Fibroblast of skin of back (primary cell): Measurements from ENCODE around the gene PPP2R5A.
"Not testable (repeated sequence)": the region's sequence is repeated elsewhere in the genome, so short reads cannot be mapped to it uniquely, and the experiment has no call there.

Experiments
- DNase-seq: peaks from one replicate; pipeline ENCODE4 v3.0.0-alpha.2; 2013

Gene PPP2R5A

GRCh38 chr1:212269306-212269705, 15.9 kb upstream of the PPP2R5A start:
- peak; percentile 17 for DNase-seq

- no peak for DNase-seq
Observed at GRCh38 chr1:212270564-212270963, 14.6 kb upstream of the PPP2R5A start.

- DNase-seq: no peak
Observed at GRCh38 chr1:212271234-212271633, 14.0 kb upstream of the PPP2R5A start.

GRCh38 chr1:212271823-212272485, 13.3 kb upstream of the PPP2R5A start:
- DNase-seq: no peak

DNA sequence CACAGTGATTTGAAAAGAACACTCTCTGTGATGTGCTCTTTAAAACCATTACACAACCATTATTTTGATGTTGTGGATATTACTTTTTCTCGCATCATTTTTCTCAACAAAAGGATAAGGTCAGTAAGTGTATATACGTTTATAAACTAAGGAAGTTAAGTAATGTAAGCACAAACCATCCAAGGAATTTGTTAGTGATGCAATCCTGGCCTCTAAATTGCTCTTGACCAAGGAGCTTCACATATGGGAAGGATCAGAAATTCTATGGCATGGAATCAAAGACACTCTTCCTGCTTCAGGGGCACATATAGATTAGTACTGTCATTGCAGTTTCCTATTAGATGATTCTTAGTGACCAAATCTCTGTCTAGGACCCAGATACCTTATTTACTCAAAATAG, 3.6 kb upstream of the PPP2R5A start:
- peak; percentile 50 for DNase-seq

GRCh38 chr1:212283741-212284140, 1.5 kb upstream of the PPP2R5A start:
- no peak for DNase-seq

- DNase-seq: peak; percentile 9
Observed at GRCh38 chr1:212284332-212284743, 872 bp upstream of the PPP2R5A start.

GRCh38 chr1:212285685-212286555, 710 bp downstream of the PPP2R5A start:
- peak; percentile 57 for DNase-seq

DNA sequence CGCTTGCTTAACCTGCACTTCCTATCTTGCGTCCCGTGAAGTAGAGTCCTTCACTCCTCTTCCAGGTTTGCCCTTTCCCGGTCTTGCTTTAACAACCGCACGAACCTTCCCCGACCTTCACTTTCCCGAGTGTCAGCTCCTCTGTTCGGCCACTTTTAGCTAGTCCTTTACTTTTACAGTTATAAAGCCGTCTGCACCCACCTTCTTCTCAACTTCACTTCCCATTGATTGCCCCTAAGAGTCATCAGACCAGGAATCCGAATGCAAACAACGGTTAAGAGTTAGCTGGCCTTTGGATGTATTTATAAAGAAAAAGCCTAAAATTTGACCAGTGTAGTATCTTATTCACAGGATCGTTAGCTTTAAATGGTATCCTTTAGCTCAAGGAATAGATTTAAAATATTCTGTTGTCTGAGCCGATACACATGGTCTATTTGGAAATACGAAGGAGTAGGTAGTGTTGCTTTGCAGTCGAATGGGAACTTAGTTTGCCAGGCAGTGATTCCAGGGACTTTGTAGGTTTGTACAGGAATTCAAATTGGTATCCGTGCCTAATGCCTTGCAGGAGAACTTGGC, 1.4 kb downstream of the PPP2R5A start:
- DNase-seq: peak; percentile 7

DNA sequence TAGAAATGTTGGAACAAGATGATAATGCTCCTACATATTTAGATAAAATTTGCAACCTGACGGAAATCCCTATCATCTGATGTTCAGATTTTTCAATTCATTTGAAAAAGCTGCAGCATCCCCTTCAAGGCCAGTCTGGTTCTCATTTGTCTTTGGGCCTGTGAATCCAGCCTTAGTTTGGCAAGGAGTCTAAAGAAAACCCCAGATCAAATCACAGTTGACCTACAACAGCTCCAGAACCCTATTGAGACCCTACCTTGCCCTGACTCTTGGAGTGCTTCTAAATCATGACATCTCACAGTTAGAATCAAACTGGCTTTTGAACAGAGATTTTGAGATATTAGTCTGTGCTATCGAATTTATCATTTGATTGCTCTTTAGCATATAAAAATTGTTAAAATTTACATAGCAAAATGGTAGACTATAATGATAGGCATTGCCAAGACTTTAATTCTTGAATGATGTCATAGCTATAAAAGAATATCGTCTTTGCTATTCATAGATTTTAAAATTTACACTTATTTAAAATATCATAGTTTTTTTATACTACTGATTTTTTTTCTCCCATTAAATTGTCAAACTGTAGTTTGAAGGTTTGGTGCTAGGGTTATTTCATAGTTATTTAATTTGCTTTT, 2.2 kb downstream of the PPP2R5A start:
- no peak for DNase-seq

GRCh38 chr1:212287995-212288394, 2.8 kb downstream of the PPP2R5A start:
- not testable (repeated sequence) for DNase-seq

DNA sequence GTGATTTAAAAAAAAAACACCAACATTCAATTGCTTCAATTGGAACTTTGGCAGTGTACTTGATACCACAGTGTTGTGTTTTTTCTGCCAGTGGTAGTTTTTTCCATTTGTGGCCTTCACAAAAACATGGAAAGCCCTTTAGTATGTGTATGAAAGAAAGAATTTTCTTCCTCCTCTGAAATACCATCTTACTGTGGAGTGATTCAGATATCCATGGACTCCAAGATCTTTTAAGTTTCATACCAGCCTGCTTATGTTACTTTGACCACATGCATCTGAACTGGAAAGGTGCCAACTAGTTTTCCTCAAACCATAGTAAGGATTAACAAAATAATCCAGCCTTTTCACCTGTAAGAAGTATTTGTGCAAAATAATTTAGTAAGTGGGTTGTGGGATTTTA, 3.4 kb downstream of the PPP2R5A start:
- peak; percentile 84 for DNase-seq

GRCh38 chr1:212289262-212290077, 4.3 kb downstream of the PPP2R5A start:
- DNase-seq: no peak

DNA sequence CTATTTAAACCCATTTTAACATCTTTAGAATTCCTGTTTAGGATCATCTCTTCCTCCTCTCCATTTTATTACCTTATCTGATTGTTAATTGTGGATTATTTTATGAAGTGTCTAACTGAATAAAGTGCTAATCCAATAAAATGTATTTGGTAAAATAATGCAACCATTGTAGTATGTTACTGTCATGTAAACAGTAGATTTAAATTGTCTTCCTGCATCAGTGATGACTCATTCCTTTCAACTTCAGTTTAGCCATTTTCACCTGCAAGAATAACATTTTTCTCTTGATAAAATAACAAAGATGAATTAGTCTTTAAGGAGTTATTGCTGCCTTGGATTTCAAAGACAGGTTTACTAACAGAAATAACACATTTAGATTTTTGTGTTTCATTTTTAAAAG, 5.4 kb downstream of the PPP2R5A start:
- DNase-seq: peak; percentile 12

GRCh38 chr1:212291505-212292134, 6.4 kb downstream of the PPP2R5A start:
- DNase-seq: peak; percentile 61

GRCh38 chr1:212292250-212293105, 7.3 kb downstream of the PPP2R5A start:
- no peak for DNase-seq

DNA sequence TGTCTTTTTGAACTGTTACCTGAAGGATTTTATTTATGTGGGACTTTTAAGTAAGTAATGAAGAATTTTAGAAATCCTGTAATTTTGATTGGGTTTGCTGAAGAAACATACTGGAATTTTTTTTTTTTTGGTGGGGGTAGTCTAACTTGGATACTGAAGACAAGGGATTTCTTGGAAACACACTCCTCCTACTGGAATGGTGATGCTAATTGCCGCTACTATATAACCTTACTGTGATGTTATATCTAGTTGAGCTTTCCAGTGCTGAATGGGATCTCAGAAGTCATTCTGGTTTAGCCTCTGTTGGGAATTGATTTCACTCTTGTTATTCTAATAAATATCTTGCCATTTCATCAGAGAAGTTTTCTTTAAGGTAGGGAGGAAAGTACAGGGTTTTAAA, 8.4 kb downstream of the PPP2R5A start:
- DNase-seq: no peak

GRCh38 chr1:212294983-212295382, 9.8 kb downstream of the PPP2R5A start:
- DNase-seq: no peak

GRCh38 chr1:212295579-212295978, 10.4 kb downstream of the PPP2R5A start:
- DNase-seq: no peak

DNA sequence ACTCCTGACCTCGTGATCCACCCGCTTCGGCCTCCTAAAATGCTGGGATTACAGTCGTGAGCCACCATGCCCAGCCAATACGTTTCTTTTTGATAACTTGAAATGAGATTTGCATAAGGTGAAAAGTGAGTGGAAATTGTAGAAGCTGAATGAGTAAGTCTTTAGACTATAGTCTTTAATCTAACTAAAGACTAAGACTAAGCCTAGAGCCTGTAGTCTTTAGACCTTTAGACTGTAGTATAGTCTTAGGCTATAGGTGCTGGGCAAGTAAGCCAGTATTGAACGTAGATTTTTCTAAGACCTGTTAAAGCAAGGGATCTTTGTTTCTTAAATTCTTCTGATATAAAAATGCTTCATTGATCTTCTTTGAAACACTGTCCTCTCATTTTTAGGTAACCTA, 12.1 kb downstream of the PPP2R5A start:
- DNase-seq: no peak

GRCh38 chr1:212301580-212301979, 16.4 kb downstream of the PPP2R5A start:
- DNase-seq: peak; percentile 56
